CD14-positive monocyte (primary cell): ENCODE results near the gene PIK3R1. TPM values are rescaled to one million over a fixed set of nuclear protein-coding genes. Genes with fewer than 3 reads are reported as not detected.

ENCODE experiments used
- DNase-seq, 3 donors: peaks; one replicate each; pipeline ENCODE4 v3.0.0-alpha.2; 2011 to 2022
- H2AFZ ChIP-seq: 2 replicates; pipeline ENCODE4 v1.6.0; 2012; ENCODE audit warnings: mild to moderate bottlenecking, low read depth, low read length, inconsistent platforms; ENCODE audit not compliant: insufficient read depth, poor library complexity, severe bottlenecking
- H3K27ac ChIP-seq, 2 donors: 1 replicate in 1 of 2; 2 replicates in 1 of 2; pipeline ENCODE4 v1.5.1; 2012 to 2013; ENCODE audit warnings: low read length in 2 of 2, control low read depth in 1 of 2, inconsistent platforms in 1 of 2, low read depth in 1 of 2, mild to moderate bottlenecking in 1 of 2
- H3K27me3 ChIP-seq, 2 donors: one replicate each; pipeline versions ENCODE4 v1.6.0 to v1.6.1; 2011 to 2013; ENCODE audit warnings: low read length in 2 of 2; ENCODE audit not compliant: control insufficient read depth in 2 of 2, insufficient read depth in 2 of 2
- H3K36me3 ChIP-seq, 2 donors: replicated peaks in 1 of 2; 1 replicate in 1 of 2; 2 replicates in 1 of 2; pipeline versions ENCODE4 v1.5.1 to v1.6.1; 2012 to 2013; ENCODE audit warnings: low read length in 2 of 2, control low read depth in 1 of 2, inconsistent platforms in 1 of 2, mild to moderate bottlenecking in 1 of 2; ENCODE audit not compliant: insufficient read depth in 2 of 2, control insufficient read depth in 1 of 2
- H3K4me1 ChIP-seq, 2 donors: 1 replicate in 1 of 2; 2 replicates in 1 of 2; pipeline versions ENCODE4 v1.5.1 to v1.6.1; 2012 to 2013; ENCODE audit warnings: low read length in 2 of 2, control low read depth in 1 of 2, inconsistent platforms in 1 of 2, mild to moderate bottlenecking in 1 of 2, moderate library complexity in 1 of 2; ENCODE audit not compliant: insufficient read depth in 2 of 2, control insufficient read depth in 1 of 2
- H3K4me2 ChIP-seq: replicated peaks from 2 replicates; pipeline ENCODE3; 2012; ENCODE audit warnings: low read length, moderate library complexity, mild to moderate bottlenecking; ENCODE audit not compliant: poor library complexity, severe bottlenecking; ENCODE audit errors: extremely low read depth
- H3K4me3 ChIP-seq, 3 experiments: fragments of 200-600 bp in 1 of 3; sonication (generic) in 1 of 3; replicated peaks in 1 of 3; 1 replicate in 2 of 3; 2 replicates in 1 of 3; pipeline ENCODE4 v1.5.1; 2011 to 2013; ENCODE audit warnings: low read length in 3 of 3, mild to moderate bottlenecking in 3 of 3, control low read depth in 2 of 3, low read depth in 2 of 3, inconsistent platforms in 1 of 3, moderate library complexity in 1 of 3
- H3K79me2 ChIP-seq: 2 replicates; pipeline ENCODE4 v1.6.0; 2012; ENCODE audit warnings: mild to moderate bottlenecking, control low read depth, inconsistent platforms, low read length, moderate library complexity; ENCODE audit not compliant: insufficient read depth
- H3K9ac ChIP-seq: 2 replicates; pipeline ENCODE4 v1.6.0; 2017; ENCODE audit warnings: low read length, mild to moderate bottlenecking; ENCODE audit not compliant: insufficient read depth, poor library complexity, severe bottlenecking
- H3K9me3 ChIP-seq, 2 donors: replicated peaks in 1 of 2; 1 replicate in 1 of 2; 2 replicates in 1 of 2; pipeline versions ENCODE4 v1.5.1 to v1.6.1; 2012 to 2013; ENCODE audit warnings: low read length in 2 of 2, control low read depth in 1 of 2; ENCODE audit not compliant: control insufficient read depth in 1 of 2, insufficient read depth in 1 of 2
- H4K20me1 ChIP-seq: 2 replicates; pipeline ENCODE4 v1.6.0; 2012; ENCODE audit warnings: mild to moderate bottlenecking, low read length, control low read depth, moderate library complexity; ENCODE audit not compliant: insufficient read depth
- H3K27ac Mint-ChIP-seq, 7 donors: one replicate each; pipeline ENCODE4 v1.8.0; 2020; ENCODE audit warnings: mild to moderate bottlenecking in 7 of 7, mixed read lengths in 7 of 7, moderate library complexity in 6 of 7, inconsistent platforms in 2 of 7
- H3K27me3 Mint-ChIP-seq, 3 donors: one replicate each; pipeline ENCODE4 v1.8.0; 2021 to 2022; ENCODE audit warnings: low read depth in 3 of 3, mild to moderate bottlenecking in 3 of 3, mixed read lengths in 3 of 3, moderate library complexity in 3 of 3, inconsistent platforms in 1 of 3
- H3K36me3 Mint-ChIP-seq, 2 donors: one replicate each; pipeline ENCODE4 v1.8.0; 2020; ENCODE audit warnings: mixed read lengths in 2 of 2, inconsistent platforms in 1 of 2, mild to moderate bottlenecking in 1 of 2
- H3K4me1 Mint-ChIP-seq: one replicate; pipeline ENCODE4 v1.8.0; 2020; ENCODE audit warnings: mild to moderate bottlenecking, mixed read lengths
- H3K4me3 Mint-ChIP-seq, 2 donors: one replicate each; pipeline ENCODE4 v1.8.0; 2020; ENCODE audit warnings: mild to moderate bottlenecking in 2 of 2, mixed read lengths in 2 of 2, moderate library complexity in 1 of 2
- H3K9me3 Mint-ChIP-seq, 7 donors: one replicate each; pipeline ENCODE4 v1.8.0; 2020 to 2022; ENCODE audit warnings: mixed read lengths in 7 of 7, mild to moderate bottlenecking in 6 of 7, moderate library complexity in 6 of 7, inconsistent platforms in 2 of 7
- WGBS: methylation state at CpG from one replicate; pipeline ENCODE4 v1.1.5; 2013; ENCODE audit warnings: missing lambda C conversion rate; ENCODE audit not compliant: insufficient coverage; 5-methylcytosine and 5-hydroxymethylcytosine counted together
- intact Hi-C, 2 donors: fragments of 100-400 bp; cut with micrococcal nuclease; formaldehyde crosslinking; loops; one replicate each; pipeline versions ENCODE4 v1.15.0 to v1.15.1; 2023
- polyA plus RNA-seq, 3 donors: library from polyadenylated mRNA; depleted of rRNA in 1 of 3; unstranded in 2 of 3; stranded (reverse) in 1 of 3; fragments of 300-500 nt in 2 of 3; fragments of >200 nt in 1 of 3; fragmentation: Illumina TruSeq in 2 of 3; gene quantifications; 1 replicate in 2 of 3; 2 replicates in 1 of 3; pipeline ENCODE4 v1.2.3, GENCODE V29; 2012 to 2021
- TF ChIP-seq, protein P1 (sequence below): fragments of 200-600 bp; IDR thresholded peaks from one replicate; pipeline ENCODE4 v1.8.0; 2022; ENCODE audit warnings: antibody characterized with exemption, mild to moderate bottlenecking

The PIK3R1 gene
- polyA plus RNA-seq, 3 donors: 9.5 to 25.5 (median 10.5) TPM

DNA sequence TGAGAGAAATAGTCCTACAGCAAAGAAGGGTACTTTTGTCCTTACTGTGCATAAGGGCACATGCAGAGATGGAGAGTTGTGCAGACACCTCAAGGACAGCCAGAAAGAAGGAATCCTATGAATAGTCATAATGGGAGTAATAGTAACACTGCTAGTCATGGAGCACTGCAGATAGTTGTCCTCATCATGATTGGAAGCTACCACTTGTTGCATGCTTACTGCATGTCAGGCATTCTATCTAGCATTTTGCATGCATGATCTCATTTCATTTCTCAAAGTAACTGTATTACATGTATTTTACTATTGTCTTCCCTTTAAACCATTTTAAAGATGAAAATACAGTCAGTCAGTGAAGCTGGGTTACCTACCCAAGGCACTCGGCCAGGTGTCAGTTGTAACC lies 81.3 kb downstream of the PIK3R1 start:
- Histone ChIP-seq H3K4me1 (no peaks in the 10 kb centered on the region), H3K27me3 (no peaks in the 10 kb centered on the region), H3K27ac (no peak overlapping the region), H2AFZ (no peak overlapping the region), H3K4me2 (no peak overlapping the region), H3K79me2 (no peaks in the 10 kb centered on the region), H3K36me3 (peaks cover 76 to 96% of the 10 kb centered on the region in 2 donors), H4K20me1 (no peaks in the 10 kb centered on the region), H3K4me3 (no peak overlapping the region), H3K9ac (no peak overlapping the region), H3K9me3 (no peaks in the 10 kb centered on the region)
- Mint-ChIP-seq H3K9me3 (no peaks in the 10 kb centered on the region), H3K27me3 (no peaks in the 10 kb centered on the region), H3K4me3 (no peak overlapping the region), H3K4me1 (no peaks in the 10 kb centered on the region), H3K27ac (peak overlapping the region in 1 of 7 donors; percentile 63), H3K36me3 (peaks cover 80 to 81% of the 10 kb centered on the region in 2 donors)
- intact Hi-C loops: no loop called here
- DNase-seq: no peak
- TF ChIP-seq, protein P1, sequence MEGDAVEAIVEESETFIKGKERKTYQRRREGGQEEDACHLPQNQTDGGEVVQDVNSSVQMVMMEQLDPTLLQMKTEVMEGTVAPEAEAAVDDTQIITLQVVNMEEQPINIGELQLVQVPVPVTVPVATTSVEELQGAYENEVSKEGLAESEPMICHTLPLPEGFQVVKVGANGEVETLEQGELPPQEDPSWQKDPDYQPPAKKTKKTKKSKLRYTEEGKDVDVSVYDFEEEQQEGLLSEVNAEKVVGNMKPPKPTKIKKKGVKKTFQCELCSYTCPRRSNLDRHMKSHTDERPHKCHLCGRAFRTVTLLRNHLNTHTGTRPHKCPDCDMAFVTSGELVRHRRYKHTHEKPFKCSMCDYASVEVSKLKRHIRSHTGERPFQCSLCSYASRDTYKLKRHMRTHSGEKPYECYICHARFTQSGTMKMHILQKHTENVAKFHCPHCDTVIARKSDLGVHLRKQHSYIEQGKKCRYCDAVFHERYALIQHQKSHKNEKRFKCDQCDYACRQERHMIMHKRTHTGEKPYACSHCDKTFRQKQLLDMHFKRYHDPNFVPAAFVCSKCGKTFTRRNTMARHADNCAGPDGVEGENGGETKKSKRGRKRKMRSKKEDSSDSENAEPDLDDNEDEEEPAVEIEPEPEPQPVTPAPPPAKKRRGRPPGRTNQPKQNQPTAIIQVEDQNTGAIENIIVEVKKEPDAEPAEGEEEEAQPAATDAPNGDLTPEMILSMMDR: no peak
- no CpG with 5 or more reads among the region's 1 CpG for whole genome bisulfite sequencing

DNA sequence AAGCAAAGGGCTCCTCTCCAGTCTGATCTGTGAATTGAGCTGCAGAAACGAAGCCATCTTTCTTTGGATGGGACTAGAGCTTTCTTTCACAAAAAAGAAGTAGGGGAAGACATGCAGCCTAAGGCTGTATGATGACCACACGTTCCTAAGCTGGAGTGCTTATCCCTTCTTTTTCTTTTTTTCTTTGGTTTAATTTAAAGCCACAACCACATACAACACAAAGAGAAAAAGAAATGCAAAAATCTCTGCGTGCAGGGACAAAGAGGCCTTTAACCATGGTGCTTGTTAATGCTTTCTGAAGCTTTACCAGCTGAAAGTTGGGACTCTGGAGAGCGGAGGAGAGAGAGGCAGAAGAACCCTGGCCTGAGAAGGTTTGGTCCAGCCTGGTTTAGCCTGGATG lies 82.1 kb downstream of the PIK3R1 start:
- H3K36me3 ChIP-seq: peaks cover 70 to 95% of the 10 kb centered on the region in 2 donors
- H2AFZ ChIP-seq: no peak overlapping the region
- H3K27ac ChIP-seq: no peak overlapping the region
- DNase-seq: no peak
- no peaks in the 10 kb centered on the region for H3K4me1 ChIP-seq
- no peaks in the 10 kb centered on the region for H3K9me3 ChIP-seq
- H3K4me3 ChIP-seq: no peak overlapping the region
- H3K36me3 Mint-ChIP-seq: peaks cover 75 to 79% of the 10 kb centered on the region in 2 donors
- H3K27me3 ChIP-seq: no peaks in the 10 kb centered on the region
- peak overlapping the region in 4 of 7 donors; percentile 63 to 80 (median 72) for H3K27ac Mint-ChIP-seq
- H3K4me3 Mint-ChIP-seq: no peak overlapping the region
- no peaks in the 10 kb centered on the region for H4K20me1 ChIP-seq
- no peaks in the 10 kb centered on the region for H3K79me2 ChIP-seq
- no peaks in the 10 kb centered on the region for H3K27me3 Mint-ChIP-seq
- WGBS: 100% methylated on average over 1 of the region's 4 CpGs
- H3K4me1 Mint-ChIP-seq: no peaks in the 10 kb centered on the region
- no peak overlapping the region for H3K4me2 ChIP-seq
- intact Hi-C loops: no loop called here
- TF ChIP-seq, protein P1: no peak
- no peaks in the 10 kb centered on the region for H3K9me3 Mint-ChIP-seq
- no peak overlapping the region for H3K9ac ChIP-seq
